ENCODE measurements around the gene KREMEN1. TPM values are rescaled to one million over a fixed set of nuclear protein-coding genes. Genes with fewer than 3 reads are reported as not detected.
"Not testable (repeated sequence)": the region's sequence is repeated elsewhere in the genome, so short reads cannot be mapped to it uniquely, and the experiment has no call there.

KREMEN1 gene
- total RNA-seq, 1 donor from 2014 or later = not detected

DNA sequence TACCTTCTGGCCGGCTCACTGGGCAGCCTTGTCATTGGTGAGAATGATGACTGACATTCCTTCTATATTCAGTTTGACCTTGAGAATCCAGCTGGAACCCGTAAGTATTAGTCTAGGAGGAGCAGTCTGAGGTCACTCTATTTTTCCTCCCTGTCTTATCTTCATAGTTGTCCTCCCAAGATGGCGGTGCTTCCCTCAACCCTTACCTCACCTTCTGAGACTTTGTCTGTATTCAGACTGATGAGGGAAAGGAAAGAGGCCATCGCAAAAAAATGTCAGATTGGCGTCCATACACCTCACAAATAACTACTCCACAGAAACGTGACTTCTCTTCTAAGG lies 6.0 kb downstream of the KREMEN1 start:
- peaks cover 3% of the 10 kb centered on the region for H3K4me1 Mint-ChIP-seq
- no peak for DNase-seq
- H3K9me3 Mint-ChIP-seq = no peaks in the 10 kb centered on the region
- no peaks in the 10 kb centered on the region for H3K36me3 Mint-ChIP-seq (ENCODE audit: low read depth)
- no peak overlapping the region for H3K4me3 Mint-ChIP-seq
- intact Hi-C loops (cut with micrococcal nuclease) = no loop called here
- H3K27me3 Mint-ChIP-seq = peaks cover 66% of the 10 kb centered on the region
- H3K27ac Mint-ChIP-seq = no peak overlapping the region

DNA sequence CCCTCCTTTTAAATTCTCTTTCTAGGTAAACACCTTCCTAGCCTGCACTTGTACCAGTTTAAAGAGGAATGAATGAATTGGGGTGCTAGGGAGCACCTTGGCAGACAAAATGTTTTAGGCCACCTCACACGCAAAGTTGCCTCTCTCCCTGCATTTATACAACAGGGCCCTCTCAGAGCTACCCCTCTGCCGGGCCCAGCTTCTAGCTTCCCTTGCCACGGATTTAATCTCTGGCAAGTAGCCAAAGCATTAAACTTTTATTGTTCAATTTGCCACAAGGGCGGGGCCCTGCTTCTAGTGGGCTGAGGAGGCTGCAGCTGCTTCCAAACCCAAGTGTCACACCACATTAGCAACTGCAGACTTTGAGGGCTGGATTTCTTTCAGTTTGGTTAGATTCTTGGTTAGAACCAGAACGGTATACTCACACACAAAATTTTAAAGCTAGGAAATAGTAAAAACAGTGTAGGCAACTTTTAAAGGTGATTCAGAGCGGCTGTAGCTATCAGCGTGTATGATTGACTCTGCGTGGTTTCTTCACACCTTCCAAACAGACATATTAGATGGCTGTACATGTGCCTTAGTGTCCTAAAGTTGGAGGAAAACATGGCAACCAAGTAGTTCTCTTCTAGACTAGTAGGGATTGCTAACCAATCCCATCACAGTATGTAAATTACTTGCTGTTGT lies 6.5 kb downstream of the KREMEN1 start:
- peaks cover 61% of the 10 kb centered on the region for H3K27me3 Mint-ChIP-seq
- H3K9me3 Mint-ChIP-seq = no peaks in the 10 kb centered on the region
- no peak overlapping the region for H3K4me3 Mint-ChIP-seq
- peaks cover 2% of the 10 kb centered on the region for H3K4me1 Mint-ChIP-seq
- intact Hi-C loops (cut with micrococcal nuclease) = no loop called here
- no peak for DNase-seq
- H3K27ac Mint-ChIP-seq = no peak overlapping the region
- no peaks in the 10 kb centered on the region for H3K36me3 Mint-ChIP-seq (ENCODE audit: low read depth)

DNA sequence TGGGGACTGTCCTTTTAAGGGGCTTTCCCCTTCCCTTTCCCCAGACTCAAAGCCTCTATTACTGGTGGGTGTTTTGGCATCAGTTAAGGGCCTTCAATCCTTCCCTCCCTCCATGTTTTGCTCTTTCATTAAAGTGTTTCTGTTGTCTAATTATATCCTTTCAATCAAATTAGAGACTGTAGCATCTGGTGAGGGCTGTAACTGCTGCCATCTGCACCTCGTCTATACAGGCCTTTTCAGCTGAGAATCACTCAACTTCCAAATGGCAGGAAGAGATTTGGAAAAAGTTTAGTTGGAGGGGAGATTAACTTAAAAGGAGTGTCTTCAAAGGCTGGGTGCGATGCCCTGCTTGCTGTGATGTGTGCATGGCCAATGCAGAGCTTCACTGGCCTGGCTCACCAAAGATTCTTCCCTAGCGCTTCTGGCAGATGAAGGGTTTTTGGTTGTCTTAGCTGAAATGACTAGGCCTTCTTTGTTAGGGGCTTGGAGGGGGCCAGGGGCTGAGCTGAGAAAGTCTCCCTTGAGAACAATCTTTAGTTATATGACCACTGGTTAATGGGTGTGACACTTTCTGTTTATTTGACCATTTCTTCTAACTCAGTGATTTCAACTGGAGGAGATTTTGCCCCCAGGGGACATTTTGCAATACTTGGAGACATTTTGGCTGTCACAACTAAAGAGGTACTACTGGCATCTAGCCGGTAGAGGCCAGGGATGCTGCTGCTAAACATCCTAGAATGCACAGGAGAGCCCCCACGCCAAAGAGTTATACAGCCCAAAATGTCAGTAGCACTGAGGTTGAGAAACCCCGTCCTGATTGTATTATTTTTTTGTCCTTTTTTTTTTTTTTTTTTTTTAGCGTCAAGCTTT lies 7.5 kb downstream of the KREMEN1 start:
- no peak overlapping the region for H3K27ac Mint-ChIP-seq
- H3K4me3 Mint-ChIP-seq = no peak overlapping the region
- H3K36me3 Mint-ChIP-seq (ENCODE audit: low read depth) = no peaks in the 10 kb centered on the region
- intact Hi-C loops (cut with micrococcal nuclease) = no loop called here
- H3K4me1 Mint-ChIP-seq = peaks cover 2% of the 10 kb centered on the region
- peaks cover 51% of the 10 kb centered on the region for H3K27me3 Mint-ChIP-seq
- H3K9me3 Mint-ChIP-seq = no peaks in the 10 kb centered on the region
- DNase-seq = no peak

DNA sequence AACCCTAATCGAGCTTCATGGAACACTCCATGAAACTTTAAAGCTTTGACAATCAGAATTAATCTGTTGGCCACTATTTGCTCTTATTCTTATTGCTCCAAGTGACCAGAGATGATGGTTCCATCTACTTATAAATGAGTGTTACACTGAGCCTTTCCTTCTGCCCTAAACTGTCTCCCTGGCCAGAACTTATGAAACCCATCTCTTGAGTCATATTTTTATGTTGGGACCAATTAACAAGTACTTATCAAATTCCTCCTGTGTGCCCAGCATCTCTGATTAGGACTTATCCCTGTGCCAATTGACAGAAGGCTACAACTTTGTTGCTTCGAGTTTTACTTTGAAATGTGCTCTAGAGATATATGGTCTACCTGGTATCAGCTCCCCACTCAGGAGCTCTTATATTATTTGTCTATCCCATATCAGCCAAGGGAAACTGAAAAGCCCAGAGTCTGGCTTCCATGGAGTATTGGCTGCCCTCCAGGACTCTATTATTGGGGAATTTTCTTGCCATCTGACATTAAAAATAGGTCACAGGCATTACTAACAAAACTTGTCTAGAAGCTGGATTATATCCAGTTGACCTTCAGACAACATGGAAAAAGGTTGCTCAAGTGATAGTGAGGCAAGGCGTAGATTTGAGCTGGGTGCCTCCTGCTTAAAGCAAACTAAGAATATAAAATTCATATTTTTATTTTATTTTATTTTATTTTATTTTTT lies 8.8 kb downstream of the KREMEN1 start:
- no peaks in the 10 kb centered on the region for H3K9me3 Mint-ChIP-seq
- peaks cover 2% of the 10 kb centered on the region for H3K4me1 Mint-ChIP-seq
- no peak overlapping the region for H3K27ac Mint-ChIP-seq
- intact Hi-C loops (cut with micrococcal nuclease) = no loop called here
- peaks cover 42% of the 10 kb centered on the region for H3K27me3 Mint-ChIP-seq
- H3K36me3 Mint-ChIP-seq (ENCODE audit: low read depth) = no peaks in the 10 kb centered on the region
- DNase-seq = no peak
- H3K4me3 Mint-ChIP-seq = no peak overlapping the region

DNA sequence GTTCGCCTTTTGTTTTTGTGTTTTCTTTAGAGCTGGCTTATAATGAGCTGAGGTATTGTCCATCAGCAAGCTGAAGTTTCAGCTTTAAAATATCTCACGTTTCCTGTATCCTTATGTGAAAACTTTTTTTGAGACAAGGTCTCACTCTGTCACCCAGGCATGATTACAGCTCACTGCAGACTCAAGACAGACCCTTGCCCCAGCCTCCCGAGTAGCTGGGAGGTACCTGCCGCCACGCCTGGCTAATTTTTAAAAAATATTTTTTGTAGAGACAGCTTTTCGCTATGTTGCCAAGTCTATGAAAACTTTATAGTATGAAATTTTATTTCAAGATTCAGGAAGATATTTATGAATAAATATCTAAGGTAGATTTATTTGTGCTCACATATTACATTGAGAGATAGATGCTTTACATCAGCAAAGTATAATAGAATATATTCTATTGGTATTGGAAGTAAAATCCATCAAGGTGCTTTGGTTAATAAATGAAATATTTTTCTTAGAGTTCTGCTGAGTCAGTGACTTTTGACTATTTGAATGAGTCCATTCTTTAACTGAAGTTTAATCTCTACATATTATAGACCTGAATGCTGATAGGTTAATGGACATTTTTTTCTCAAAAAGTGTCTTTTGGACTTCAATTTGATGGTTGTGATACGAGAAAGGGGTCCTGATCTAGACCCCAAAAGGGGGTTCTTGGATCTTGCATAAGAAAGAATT lies 10.2 kb downstream of the KREMEN1 start:
- H3K4me3 Mint-ChIP-seq = no peak overlapping the region
- H3K4me1 Mint-ChIP-seq = peaks cover 2% of the 10 kb centered on the region
- no peaks in the 10 kb centered on the region for H3K36me3 Mint-ChIP-seq (ENCODE audit: low read depth)
- intact Hi-C loops (cut with micrococcal nuclease) = no loop called here
- no peak overlapping the region for H3K27ac Mint-ChIP-seq
- no peaks in the 10 kb centered on the region for H3K9me3 Mint-ChIP-seq
- H3K27me3 Mint-ChIP-seq = peaks cover 36% of the 10 kb centered on the region
- DNase-seq = no peak

DNA sequence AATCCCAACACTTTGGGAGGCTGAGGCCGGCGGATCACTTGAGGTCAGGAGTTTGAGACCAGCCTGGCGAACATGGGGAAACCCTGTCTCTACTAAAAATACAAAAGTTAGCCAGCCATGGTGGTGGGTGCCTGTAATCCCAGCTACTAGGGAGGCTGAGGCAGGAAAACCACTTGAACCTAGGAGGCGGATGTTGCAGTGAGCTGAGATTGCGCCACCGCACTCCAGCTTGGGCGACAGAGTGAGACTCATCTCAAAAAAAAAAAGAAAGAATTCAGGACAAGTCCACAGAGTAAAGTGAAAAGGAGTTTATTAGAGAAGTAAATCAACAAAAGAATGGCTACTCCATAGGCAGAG lies 10.7 kb downstream of the KREMEN1 start:
- intact Hi-C loops (cut with micrococcal nuclease) = not testable (repeated sequence)

DNA sequence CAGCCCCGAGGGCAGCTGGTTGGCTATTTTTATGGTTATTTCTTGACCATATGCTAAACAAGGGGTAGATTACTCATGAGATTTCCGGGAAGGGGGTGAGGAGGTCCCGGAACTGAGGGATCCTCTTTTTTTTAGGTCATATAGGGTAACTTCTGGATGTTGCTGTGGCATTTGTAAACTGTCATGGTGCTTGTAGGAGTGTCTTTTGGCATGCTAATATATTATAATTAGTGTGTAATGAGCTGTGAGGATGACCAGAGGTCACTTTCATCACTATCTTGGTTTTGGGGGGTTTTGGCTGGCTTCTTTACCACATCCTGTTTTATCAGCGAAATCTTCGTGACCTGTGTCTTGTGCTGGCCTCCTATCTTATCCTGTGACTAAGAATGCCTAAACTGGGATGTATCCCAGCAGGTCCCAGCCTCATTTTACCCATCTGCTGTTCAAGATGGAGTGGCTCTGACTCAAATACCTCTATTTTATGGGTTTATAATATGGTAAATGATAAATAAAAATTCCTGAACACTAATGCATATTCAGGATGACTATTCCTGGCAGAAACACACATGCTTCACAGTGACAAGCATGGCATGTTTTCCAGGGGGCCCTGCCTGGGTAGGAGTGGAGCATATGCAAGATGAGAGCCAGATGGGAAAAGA lies 11.2 kb downstream of the KREMEN1 start:
- Mint-ChIP-seq H3K36me3 (ENCODE audit: low read depth) (no peaks in the 10 kb centered on the region), H3K27me3 (peaks cover 28% of the 10 kb centered on the region), H3K27ac (no peak overlapping the region), H3K4me3 (no peak overlapping the region), H3K9me3 (no peaks in the 10 kb centered on the region), H3K4me1 (peaks cover 2% of the 10 kb centered on the region)
- intact Hi-C loops (cut with micrococcal nuclease) = no loop called here
- no peak for DNase-seq

More for the DNA sequence above, 10.7 kb downstream of the KREMEN1 start:
- not testable (repeated sequence) for H3K4me1 Mint-ChIP-seq; DNase-seq; H3K27ac Mint-ChIP-seq; H3K4me3 Mint-ChIP-seq; H3K36me3 Mint-ChIP-seq (ENCODE audit: low read depth); H3K9me3 Mint-ChIP-seq
- H3K27me3 Mint-ChIP-seq = peaks cover 31% of the 10 kb centered on the region

DNA sequence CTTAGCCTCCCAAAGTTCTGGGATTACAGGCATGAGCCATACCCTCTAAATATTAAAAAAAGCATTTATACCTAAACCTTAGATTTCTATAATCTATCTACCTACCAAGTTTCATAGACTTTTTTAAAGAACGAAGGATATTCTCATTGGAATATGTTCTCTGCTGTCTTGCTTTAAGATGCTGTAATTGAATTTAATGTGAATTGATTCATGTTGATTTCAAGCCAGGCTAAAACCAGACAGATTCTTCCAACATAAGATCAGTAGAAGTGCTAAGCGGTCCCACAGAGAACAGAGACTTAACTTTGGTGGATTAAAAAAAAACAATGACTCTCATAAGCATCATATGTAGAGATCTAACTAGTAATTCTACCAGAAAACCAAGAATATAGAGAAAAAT lies 14.2 kb downstream of the KREMEN1 start:
- Mint-ChIP-seq H3K4me3 (no peak overlapping the region), H3K9me3 (no peaks in the 10 kb centered on the region), H3K4me1 (peaks cover 2% of the 10 kb centered on the region), H3K27ac (no peak overlapping the region), H3K27me3 (peaks cover 24% of the 10 kb centered on the region), H3K36me3 (ENCODE audit: low read depth) (no peaks in the 10 kb centered on the region)
- intact Hi-C loops (cut with micrococcal nuclease) = no loop called here
- DNase-seq = no peak

DNA sequence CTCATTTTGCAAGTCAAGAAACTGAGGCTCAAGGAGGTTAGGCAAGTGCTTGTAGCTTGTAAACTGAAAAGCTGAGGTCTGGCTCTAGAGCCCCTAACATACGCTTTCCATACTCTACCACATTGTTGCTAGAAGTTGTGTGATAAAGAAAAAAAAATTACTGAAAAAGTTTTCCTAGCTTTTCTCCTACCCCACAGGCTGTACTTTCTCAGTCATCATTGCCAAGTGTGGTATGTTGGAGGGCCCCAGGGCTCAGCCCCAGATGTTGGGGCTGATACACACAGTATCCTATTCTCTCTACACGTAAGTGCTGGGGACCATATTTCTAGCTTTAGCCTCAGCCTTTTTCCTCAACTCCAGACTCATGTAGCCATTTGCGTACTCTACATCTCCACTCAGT lies 16.0 kb downstream of the KREMEN1 start:
- intact Hi-C loops (cut with micrococcal nuclease) = no loop called here
- DNase-seq = no peak
- no peaks in the 10 kb centered on the region for H3K9me3 Mint-ChIP-seq
- no peak overlapping the region for H3K27ac Mint-ChIP-seq
- no peak overlapping the region for H3K4me3 Mint-ChIP-seq
- no peaks in the 10 kb centered on the region for H3K36me3 Mint-ChIP-seq (ENCODE audit: low read depth)
- peaks cover 26% of the 10 kb centered on the region for H3K27me3 Mint-ChIP-seq
- peaks cover 2% of the 10 kb centered on the region for H3K4me1 Mint-ChIP-seq

DNA sequence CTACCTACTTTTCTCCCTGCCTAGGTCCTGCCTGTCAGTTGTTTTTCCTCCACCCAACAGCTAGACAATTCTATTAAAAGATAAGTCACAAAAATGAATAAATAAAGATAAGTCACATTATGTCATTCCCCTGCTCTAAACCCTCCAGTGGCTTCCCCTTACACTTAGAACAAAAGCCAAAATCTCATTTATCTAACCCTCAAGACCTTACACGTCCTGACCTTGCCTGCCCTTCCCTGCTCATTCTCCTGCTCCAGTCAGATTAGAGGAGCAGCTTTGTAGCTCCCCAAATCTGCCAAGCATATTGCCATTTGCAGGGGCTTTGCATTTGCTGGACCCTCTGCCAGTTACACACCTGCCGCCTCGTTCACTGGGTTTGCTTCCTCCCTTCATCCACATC lies 16.7 kb downstream of the KREMEN1 start:
- Mint-ChIP-seq H3K4me3 (no peak overlapping the region), H3K36me3 (ENCODE audit: low read depth) (no peaks in the 10 kb centered on the region), H3K27me3 (peaks cover 26% of the 10 kb centered on the region), H3K4me1 (no peaks in the 10 kb centered on the region), H3K9me3 (no peaks in the 10 kb centered on the region), H3K27ac (no peak overlapping the region)
- intact Hi-C loops (cut with micrococcal nuclease) = no loop called here
- no peak for DNase-seq

DNA sequence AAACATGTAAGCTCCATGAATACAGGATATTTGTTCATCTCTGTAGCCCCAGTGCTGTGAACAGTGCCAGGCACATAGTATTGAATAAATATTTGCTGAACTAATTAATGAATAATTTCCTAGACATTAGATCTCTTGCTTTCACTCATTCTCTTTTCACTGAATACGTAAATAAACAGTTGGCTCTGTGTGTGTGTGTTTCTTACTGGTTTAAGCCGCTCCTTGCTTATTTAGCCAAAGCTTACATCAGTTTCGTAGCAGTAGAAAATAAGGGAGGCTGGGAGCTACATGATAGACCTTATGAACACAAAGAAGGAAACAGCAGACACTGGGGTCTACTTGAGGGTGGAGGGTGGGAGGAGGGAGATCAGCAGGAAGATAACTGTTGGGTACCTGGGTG lies 17.2 kb downstream of the KREMEN1 start:
- H3K36me3 Mint-ChIP-seq (ENCODE audit: low read depth) = no peaks in the 10 kb centered on the region
- peaks cover 26% of the 10 kb centered on the region for H3K27me3 Mint-ChIP-seq
- intact Hi-C loops (cut with micrococcal nuclease) = no loop called here
- H3K4me3 Mint-ChIP-seq = no peak overlapping the region
- H3K4me1 Mint-ChIP-seq = no peaks in the 10 kb centered on the region
- DNase-seq = no peak
- H3K27ac Mint-ChIP-seq = no peak overlapping the region
- H3K9me3 Mint-ChIP-seq = no peaks in the 10 kb centered on the region

DNA sequence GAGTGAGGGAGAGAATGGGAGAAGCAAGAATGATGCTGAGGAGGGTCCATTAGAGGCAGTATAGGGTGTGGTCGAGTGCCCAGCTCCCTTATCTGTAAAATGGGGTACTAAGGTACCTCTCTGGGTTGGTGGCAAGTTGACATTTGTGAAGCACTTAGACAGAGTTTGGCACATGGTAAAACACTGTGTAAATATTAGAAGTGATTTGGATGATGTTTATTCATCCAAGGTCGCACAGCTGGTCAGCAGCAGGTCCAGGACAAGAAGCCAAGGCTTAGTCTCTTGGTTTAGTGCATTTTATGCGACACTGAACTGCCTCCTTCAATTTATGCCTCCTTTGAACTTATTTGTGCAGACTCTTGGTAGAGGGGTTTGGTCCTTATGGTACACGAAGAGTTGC lies 19.4 kb downstream of the KREMEN1 start:
- no peaks in the 10 kb centered on the region for H3K9me3 Mint-ChIP-seq
- peaks cover 27% of the 10 kb centered on the region for H3K27me3 Mint-ChIP-seq
- intact Hi-C loops (cut with micrococcal nuclease) = no loop called here

DNA sequence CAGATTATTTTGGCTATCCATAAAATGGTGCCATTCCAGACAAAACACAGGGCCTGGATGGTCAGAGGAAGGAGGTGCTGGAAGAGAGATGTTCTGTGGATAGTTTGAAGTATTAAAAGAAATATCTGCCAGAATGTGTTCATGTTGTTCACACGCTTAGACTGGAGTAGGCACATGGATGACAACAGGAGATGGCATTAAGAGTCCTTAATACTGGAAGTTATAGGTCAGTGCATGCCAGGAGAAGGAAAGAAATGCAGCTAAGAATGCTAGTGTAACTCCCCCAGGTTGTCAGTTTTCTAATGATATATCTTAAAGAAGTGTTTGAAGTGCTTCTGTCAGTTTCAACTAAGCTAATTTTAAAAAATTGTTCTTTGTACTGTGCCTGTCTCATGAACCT lies 20.2 kb downstream of the KREMEN1 start:
- Mint-ChIP-seq H3K27me3 (peaks cover 28% of the 10 kb centered on the region), H3K9me3 (no peaks in the 10 kb centered on the region), H3K4me1 (no peaks in the 10 kb centered on the region), H3K27ac (no peak overlapping the region), H3K4me3 (no peak overlapping the region), H3K36me3 (ENCODE audit: low read depth) (no peaks in the 10 kb centered on the region)
- intact Hi-C loops (cut with micrococcal nuclease) = no loop called here
- no peak for DNase-seq

More for the DNA sequence above, 19.4 kb downstream of the KREMEN1 start:
- no peaks in the 10 kb centered on the region for H3K36me3 Mint-ChIP-seq (ENCODE audit: low read depth)
- H3K27ac Mint-ChIP-seq = no peak overlapping the region
- no peak for DNase-seq
- no peak overlapping the region for H3K4me3 Mint-ChIP-seq
- H3K4me1 Mint-ChIP-seq = no peaks in the 10 kb centered on the region

All from activated CD4-positive, alpha-beta T cell treated with anti-CD3 and anti-CD28 coated beads, Interleukin-2, amount 10 ng/mL, durations not matched to agents 24 days and 14 days (primary cell).